Activated T-cell treated with anti-CD3 and anti-CD28 coated beads for 1 hour (primary cell): ENCODE measurements around the gene RESF1.
"Not testable (repeated sequence)": the region's sequence is repeated elsewhere in the genome, so short reads cannot be mapped to it uniquely, and the experiment has no call there.

Experiments
- DNase-seq: peaks from one replicate; pipeline ENCODE4 v3.0.0-alpha.2; 2020; ENCODE audit warnings: low read depth

Gene RESF1

GRCh38 chr12:31959161-31959700, at the start of gene RESF1:
TSS of gene RESF1 (plus strand) at chr12:31959415. CDS start at chr12:31980956, 21,541 bp downstream.
- peak; percentile 78 for DNase-seq

- no peak for DNase-seq
These were observed 44.3 kb upstream of the RESF1 start for GRCh38 chr12:31914927-31915326.

GRCh38 chr12:31915446-31915845, 43.8 kb upstream of the RESF1 start:
- DNase-seq, result no peak

- no peak for DNase-seq
These were observed 36.7 kb upstream of the RESF1 start for GRCh38 chr12:31922341-31923062.

- DNase-seq, result no peak
These were observed 36.2 kb upstream of the RESF1 start for GRCh38 chr12:31923063-31923412.

- peak; percentile 6 for DNase-seq
These were observed 30.8 kb upstream of the RESF1 start for GRCh38 chr12:31928246-31929026.

GRCh38 chr12:31929027-31929526, 30.1 kb upstream of the RESF1 start:
- DNase-seq, result no peak

- DNase-seq, result no peak
These were observed 27.2 kb upstream of the RESF1 start for GRCh38 chr12:31931796-31932715.

GRCh38 chr12:31944299-31944698, 14.9 kb upstream of the RESF1 start:
- no peak for DNase-seq

GRCh38 chr12:31947971-31948370, 11.2 kb upstream of the RESF1 start:
- no peak for DNase-seq

GRCh38 chr12:31948697-31949359, 10.4 kb upstream of the RESF1 start:
- not testable (repeated sequence) for DNase-seq

- no peak for DNase-seq
These were observed 9.1 kb upstream of the RESF1 start for GRCh38 chr12:31950088-31950487.

GRCh38 chr12:31950492-31950891, 8.7 kb upstream of the RESF1 start:
- DNase-seq, result no peak

- DNase-seq, result no peak
These were observed 8.2 kb upstream of the RESF1 start for GRCh38 chr12:31951008-31951407.

- no peak for DNase-seq
These were observed 7.3 kb upstream of the RESF1 start for GRCh38 chr12:31951939-31952338.

GRCh38 chr12:31952418-31952817, 6.8 kb upstream of the RESF1 start:
- DNase-seq, result no peak

- DNase-seq, result no peak
These were observed 4.0 kb upstream of the RESF1 start for GRCh38 chr12:31954925-31955858.

- no peak for DNase-seq
These were observed 550 bp upstream of the RESF1 start for GRCh38 chr12:31958569-31959160.

GRCh38 chr12:31959701-31960391, 631 bp downstream of the RESF1 start:
- peak; percentile 55 for DNase-seq
